Neuronal stem cell (in vitro differentiated cells): ENCODE data around the gene ZMIZ1.

Source experiments
- DNase-seq: peaks from one replicate; pipeline ENCODE4 v3.0.0-alpha.2; 2013; ENCODE audit warnings: low spot score
- H2AFZ ChIP-seq: one replicate; pipeline ENCODE4 v1.6.1; 2013; ENCODE audit warnings: mild to moderate bottlenecking, low read length, inconsistent platforms
- H2AK5ac ChIP-seq: 2 replicates; pipeline ENCODE4 v1.6.1; 2013; ENCODE audit warnings: low read depth, mild to moderate bottlenecking, inconsistent platforms, low read length, moderate library complexity, mixed read lengths
- H2BK120ac ChIP-seq: 2 replicates; pipeline ENCODE4 v1.6.1; 2013; ENCODE audit warnings: low read depth, mild to moderate bottlenecking, inconsistent platforms, low read length, moderate library complexity, mixed read lengths
- H2BK12ac ChIP-seq: one replicate; pipeline ENCODE4 v1.6.1; 2013; ENCODE audit warnings: low read length, inconsistent platforms
- H2BK15ac ChIP-seq: 2 replicates; pipeline ENCODE4 v1.6.1; 2013; ENCODE audit warnings: mild to moderate bottlenecking, low read length, inconsistent platforms, mixed read lengths
- H2BK5ac ChIP-seq: one replicate; pipeline ENCODE4 v1.6.1; 2013; ENCODE audit warnings: inconsistent platforms, mild to moderate bottlenecking, low read length, moderate library complexity
- H3K14ac ChIP-seq: one replicate; pipeline ENCODE4 v1.6.1; 2013; ENCODE audit warnings: low read length, inconsistent platforms
- H3K18ac ChIP-seq: 2 replicates; pipeline ENCODE4 v1.6.1; 2013; ENCODE audit warnings: low read length, inconsistent platforms
- H3K23ac ChIP-seq: 2 replicates; pipeline ENCODE4 v1.6.1; 2013; ENCODE audit warnings: low read depth, mild to moderate bottlenecking, mixed read lengths, low read length, inconsistent platforms; ENCODE audit not compliant: poor library complexity
- H3K27ac ChIP-seq: replicated peaks from 3 replicates; pipeline ENCODE4 v1.5.1; 2013; ENCODE audit warnings: low read length, inconsistent platforms
- H3K27me3 ChIP-seq, 3 experiments: 2 replicates each; pipeline ENCODE4 v1.6.1; 2013; ENCODE audit warnings: low read length in 3 of 3, mild to moderate bottlenecking in 2 of 3, inconsistent platforms in 1 of 3, low read depth in 1 of 3, mixed read lengths in 1 of 3, moderate library complexity in 1 of 3; ENCODE audit not compliant: control insufficient read depth in 3 of 3, insufficient read depth in 3 of 3
- H3K36me3 ChIP-seq, 2 donors: replicated peaks in 1 of 2; 2 replicates each; pipeline ENCODE4 v1.6.1; 2013; ENCODE audit warnings: low read length in 2 of 2; ENCODE audit not compliant: control insufficient read depth in 2 of 2, insufficient read depth in 2 of 2
- H3K4ac ChIP-seq: 2 replicates; pipeline ENCODE4 v1.6.1; 2013; ENCODE audit warnings: inconsistent platforms, mild to moderate bottlenecking, low read length, moderate library complexity
- H3K4me1 ChIP-seq, 2 donors: 1 replicate in 1 of 2; 2 replicates in 1 of 2; pipeline ENCODE4 v1.6.1; 2013; ENCODE audit warnings: low read length in 2 of 2, low read depth in 1 of 2; ENCODE audit not compliant: control insufficient read depth in 2 of 2, insufficient read depth in 1 of 2
- H3K4me2 ChIP-seq: one replicate; pipeline ENCODE4 v1.6.1; 2013; ENCODE audit warnings: mild to moderate bottlenecking, low read length, inconsistent platforms; ENCODE audit not compliant: insufficient read depth, poor library complexity, severe bottlenecking
- H3K4me3 ChIP-seq, 2 donors: 2 replicates each; pipeline ENCODE4 v1.5.1; 2013; ENCODE audit warnings: low read length in 2 of 2, mild to moderate bottlenecking in 2 of 2, inconsistent platforms in 1 of 2, moderate library complexity in 1 of 2
- H3K79me1 ChIP-seq: one replicate; pipeline ENCODE4 v1.6.1; 2013; ENCODE audit warnings: low read depth, mild to moderate bottlenecking, inconsistent platforms, low read length, moderate library complexity
- H3K9ac ChIP-seq: one replicate; pipeline ENCODE4 v1.6.1; 2013; ENCODE audit warnings: mild to moderate bottlenecking, low read depth, low read length, inconsistent platforms; ENCODE audit not compliant: poor library complexity
- H3K9me3 ChIP-seq, 2 donors: replicated peaks in 1 of 2; 2 replicates each; pipeline versions ENCODE3 to v1.6.1; 2013; ENCODE audit warnings: low read length in 2 of 2, mild to moderate bottlenecking in 2 of 2, inconsistent platforms in 1 of 2, low read depth in 1 of 2, mixed read lengths in 1 of 2, moderate library complexity in 1 of 2; ENCODE audit not compliant: control insufficient read depth in 2 of 2, insufficient read depth in 1 of 2
- H4K8ac ChIP-seq: one replicate; pipeline ENCODE4 v1.6.1; 2013; ENCODE audit warnings: low read depth, mild to moderate bottlenecking, inconsistent platforms, low read length, moderate library complexity
- H4K91ac ChIP-seq: one replicate; pipeline ENCODE4 v1.6.1; 2013; ENCODE audit warnings: low read length, low read depth, mild to moderate bottlenecking, inconsistent platforms; ENCODE audit not compliant: poor library complexity
- WGBS, 2 donors: extraction: QIAGEN DNeasy Blood & Tissue Kit; methylation state at CpG; one replicate each; pipeline ENCODE4 v1.1.7; 2013; ENCODE audit warnings: missing lambda C conversion rate in 2 of 2, mixed read lengths in 1 of 2; ENCODE audit not compliant: insufficient read length in 2 of 2, insufficient replicate concordance in 1 of 2; ENCODE audit errors: extremely low coverage in 2 of 2; 5-methylcytosine and 5-hydroxymethylcytosine counted together

ZMIZ1 gene

GRCh38 chr10:79315602-79315920, 246.8 kb downstream of the ZMIZ1 start:
- H2BK5ac ChIP-seq, result no peak overlapping the region
- H2BK120ac ChIP-seq, result no peak overlapping the region
- H3K79me1 ChIP-seq, result peaks cover 3% of the 10 kb centered on the region
- no peak overlapping the region for H3K4ac ChIP-seq
- no CpG with 5 or more reads among the region's 11 CpGs for WGBS, 2 donors
- H3K23ac ChIP-seq, result no peak overlapping the region
- H3K4me3 ChIP-seq, result no peak overlapping the region
- no peaks in the 10 kb centered on the region for H3K27me3 ChIP-seq
- H3K18ac ChIP-seq, result no peak overlapping the region
- no peak overlapping the region for H3K9ac ChIP-seq
- no peak overlapping the region for H2BK12ac ChIP-seq
- H3K14ac ChIP-seq, result no peak overlapping the region
- no peak overlapping the region for H2AFZ ChIP-seq
- peaks cover 0 to 3% of the 10 kb centered on the region in 2 donors for H3K9me3 ChIP-seq
- H3K4me1 ChIP-seq, result peaks cover 18 to 21% of the 10 kb centered on the region in 2 donors
- peaks cover 24 to 55% of the 10 kb centered on the region in 2 donors for H3K36me3 ChIP-seq
- H3K4me2 ChIP-seq, result no peak overlapping the region
- no peak for DNase-seq
- H4K8ac ChIP-seq, result no peak overlapping the region
- H2BK15ac ChIP-seq, result no peak overlapping the region
- H3K27ac ChIP-seq, result no peak overlapping the region
- H4K91ac ChIP-seq, result no peak overlapping the region
- no peak overlapping the region for H2AK5ac ChIP-seq

GRCh38 chr10:79316671-79317431, 248.1 kb downstream of the ZMIZ1 start:
- H3K27me3 ChIP-seq, result no peaks in the 10 kb centered on the region
- no peak overlapping the region for H3K4ac ChIP-seq
- H2BK15ac ChIP-seq, result no peak overlapping the region
- whole genome bisulfite sequencing, 2 donors, result no CpG with 5 or more reads among the region's 13 CpGs
- H3K79me1 ChIP-seq, result no peaks in the 10 kb centered on the region
- peak overlapping the region; percentile 54 for H2BK5ac ChIP-seq
- DNase-seq, result no peak
- H3K36me3 ChIP-seq, result peaks cover 21 to 43% of the 10 kb centered on the region in 2 donors
- H2BK12ac ChIP-seq, result no peak overlapping the region
- H3K4me3 ChIP-seq, result no peak overlapping the region
- H2BK120ac ChIP-seq, result no peak overlapping the region
- H4K91ac ChIP-seq, result no peak overlapping the region
- H3K18ac ChIP-seq, result peak overlapping the region; percentile 26
- peak overlapping the region; percentile 48 for H3K23ac ChIP-seq
- peak overlapping the region; percentile 42 for H2AK5ac ChIP-seq
- H3K14ac ChIP-seq, result peak overlapping the region; percentile 39
- H2AFZ ChIP-seq, result no peak overlapping the region
- H3K27ac ChIP-seq, result no peak overlapping the region
- H3K9me3 ChIP-seq, result peaks cover 0 to 3% of the 10 kb centered on the region in 2 donors
- no peak overlapping the region for H3K9ac ChIP-seq
- H4K8ac ChIP-seq, result no peak overlapping the region
- H3K4me2 ChIP-seq, result no peak overlapping the region
- peaks cover 18% of the 10 kb centered on the region in 2 donors for H3K4me1 ChIP-seq

GRCh38 chr10:79318369-79318768, 249.6 kb downstream of the ZMIZ1 start:
- H3K4ac ChIP-seq, result no peak overlapping the region
- H2AK5ac ChIP-seq, result no peak overlapping the region
- no peak for DNase-seq
- H3K27ac ChIP-seq, result no peak overlapping the region
- peaks cover 0 to 3% of the 10 kb centered on the region in 2 donors for H3K9me3 ChIP-seq
- no CpG with 5 or more reads among the region's 5 CpGs for WGBS, 2 donors
- H3K4me1 ChIP-seq, result peaks cover 18 to 21% of the 10 kb centered on the region in 2 donors
- no peak overlapping the region for H3K18ac ChIP-seq
- no peak overlapping the region for H2BK5ac ChIP-seq
- no peak overlapping the region for H2BK12ac ChIP-seq
- no peaks in the 10 kb centered on the region for H3K79me1 ChIP-seq
- no peak overlapping the region for H2AFZ ChIP-seq
- no peak overlapping the region for H2BK120ac ChIP-seq
- H3K23ac ChIP-seq, result peak overlapping the region; percentile 27
- no peaks in the 10 kb centered on the region for H3K27me3 ChIP-seq
- no peak overlapping the region for H3K4me2 ChIP-seq
- H3K4me3 ChIP-seq, result no peak overlapping the region
- H3K14ac ChIP-seq, result no peak overlapping the region
- no peak overlapping the region for H4K91ac ChIP-seq
- H2BK15ac ChIP-seq, result no peak overlapping the region
- no peak overlapping the region for H4K8ac ChIP-seq
- H3K36me3 ChIP-seq, result peaks cover 8 to 28% of the 10 kb centered on the region in 2 donors
- no peak overlapping the region for H3K9ac ChIP-seq

- Histone ChIP-seq H3K27ac (no peak overlapping the region), H3K36me3 (peaks cover 2 to 19% of the 10 kb centered on the region in 2 donors), H4K8ac (no peak overlapping the region), H2AK5ac (no peak overlapping the region), H3K23ac (no peak overlapping the region), H2BK15ac (no peak overlapping the region), H3K14ac (no peak overlapping the region), H3K4me3 (no peak overlapping the region), H3K4ac (no peak overlapping the region), H3K18ac (no peak overlapping the region), H3K79me1 (no peaks in the 10 kb centered on the region), H3K27me3 (no peaks in the 10 kb centered on the region), H2BK12ac (no peak overlapping the region), H3K9me3 (peaks cover 0 to 3% of the 10 kb centered on the region in 2 donors), H2AFZ (no peak overlapping the region), H2BK120ac (no peak overlapping the region), H4K91ac (no peak overlapping the region), H3K4me2 (no peak overlapping the region), H3K9ac (no peak overlapping the region), H2BK5ac (no peak overlapping the region), H3K4me1 (peaks cover 18 to 21% of the 10 kb centered on the region in 2 donors)
- DNase-seq, result no peak
- no CpG with 5 or more reads among the region's 11 CpGs for WGBS, 2 donors
These were observed 250.5 kb downstream of the ZMIZ1 start for GRCh38 chr10:79319115-79319771.
